Measurements from ENCODE around the gene SCNN1A. TPM values are rescaled to one million over a fixed set of nuclear protein-coding genes. Genes with fewer than 3 reads are reported as not detected.

SCNN1A gene
- total and polyA plus RNA-seq, 2 of the 13 experiments (the other 11 are each of a cell fraction or from before 2014, with no cell fraction given), result 1.5 to 14.6 TPM

GRCh38 chr12:6363330-6364043 is 11.9 kb downstream of the SCNN1A start (continued):
- TF ChIP-seq ZNF224 (CRISPR knock-in tag; IDR thresholded peaks at IDR 0.05) (no peak), HCFC1 (IDR thresholded peaks at IDR 0.05; ENCODE audit: low read depth, low read length) (no peak), GFI1 (CRISPR knock-in tag; IDR thresholded peaks at IDR 0.05; ENCODE audit: borderline replicate concordance) (peak; percentile 52; the same call in 1 of the 2 replicates), ZSCAN20 (CRISPR knock-in tag; IDR thresholded peaks at IDR 0.05; ENCODE audit: borderline replicate concordance) (peak; percentile 56; the same call in 1 of the 2 replicates), ELK4 (CRISPR knock-in tag; IDR thresholded peaks at IDR 0.05; ENCODE audit: borderline replicate concordance) (no peak), ZBTB46 (CRISPR knock-in tag; IDR thresholded peaks at IDR 0.05; ENCODE audit: borderline replicate concordance) (no peak; the same call in 1 of the 2 replicates), STAG1 (CRISPR knock-in tag; IDR thresholded peaks at IDR 0.05) (0 out of 2 replicates have a peak, but pooled peaks have one; percentile 17), YEATS4 (CRISPR knock-in tag; IDR thresholded peaks at IDR 0.05; ENCODE audit: borderline replicate concordance) (peak; percentile 84), ELF4 (CRISPR knock-in tag; IDR thresholded peaks at IDR 0.05; ENCODE audit: borderline replicate concordance) (peak; percentile 52; the same call in 1 of the 2 replicates), ATF7 (IDR thresholded peaks at IDR 0.05) (no peak), ATF7 (CRISPR knock-in tag; IDR thresholded peaks at IDR 0.05) (no peak; the same call in 1 of the 2 replicates), ZNF614 (CRISPR knock-in tag; IDR thresholded peaks at IDR 0.05; ENCODE audit: borderline replicate concordance) (no peak; the same call in 1 of the 2 replicates), RBFOX2 (IDR thresholded peaks at IDR 0.05; ENCODE audit: low read depth, low read length) (peak; percentile 96), PBX3 (CRISPR knock-in tag; IDR thresholded peaks at IDR 0.05; ENCODE audit: borderline replicate concordance) (no peak), ZNF343 (CRISPR knock-in tag; IDR thresholded peaks at IDR 0.05) (peak; percentile 79), ATF3 (CRISPR knock-in tag; IDR thresholded peaks at IDR 0.05) (peak; percentile 30; the same call in 1 of the 2 replicates)

Measured in HepG2 (cell line).